D721Med (cell line): ENCODE measurements around the gene SFRP4.

Experiments
- DNase-seq: peaks from one replicate; pipeline ENCODE4 v3.0.0; 2011; ENCODE audit warnings: low spot score; ENCODE audit not compliant: insufficient read length
- FAIRE-seq: peaks from 2 replicates; lab custom pipeline; 2011; peaks lifted over from hg19 to GRCh38; lab: Jason Lieb, UNC
- CTCF ChIP-seq: IDR thresholded peaks from 2 replicates; pipeline ENCODE4 v1.5.1; 2012; ENCODE audit warnings: mild to moderate bottlenecking, control low read depth; ENCODE audit not compliant: insufficient read depth; ENCODE audit errors: missing control alignments

SFRP4 gene

GRCh38 chr7:37899712-37900247 lies 16.8 kb downstream of the SFRP4 start:
- TF ChIP-seq CTCF = no peak
- DNase-seq (no peak), FAIRE-seq (no peak)

- TF ChIP-seq CTCF = no peak
- FAIRE-seq (no peak), DNase-seq (no peak)
Measured at GRCh38 chr7:37894671-37895070, 21.9 kb downstream of the SFRP4 start.

- TF ChIP-seq CTCF = no peak
- no peak for DNase-seq
- no peak for FAIRE-seq
Measured at GRCh38 chr7:37893359-37893758, 23.3 kb downstream of the SFRP4 start.

- DNase-seq (no peak), FAIRE-seq (no peak)
- TF ChIP-seq CTCF = no peak
Measured at GRCh38 chr7:37882086-37882485, 34.5 kb downstream of the SFRP4 start.
